ENCODE data around the gene LMOD2. TPM values are rescaled to one million over a fixed set of nuclear protein-coding genes. Genes with fewer than 3 reads are reported as not detected.

Gene LMOD2
- total RNA-seq, 1 donor from 2014 or later: 888 TPM

DNA sequence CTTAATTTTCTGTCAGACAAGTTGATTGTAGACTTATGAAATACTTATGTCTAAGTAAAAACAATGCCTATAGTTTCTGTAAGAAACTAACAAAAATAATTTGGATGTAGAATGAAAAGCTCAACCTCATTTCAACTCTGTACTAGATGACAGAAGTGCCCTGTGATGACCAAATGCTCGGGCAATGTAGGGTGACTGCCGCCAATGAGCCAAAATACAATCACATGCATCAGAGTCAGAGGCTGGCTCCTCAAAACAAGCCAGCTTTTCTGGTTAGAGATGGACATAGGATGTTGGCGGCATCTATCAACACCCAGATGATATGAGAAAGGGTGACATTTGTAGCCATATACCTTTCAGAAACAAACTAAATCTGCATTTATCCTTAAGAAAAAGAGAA, 23.9 kb downstream of the LMOD2 start:
- peaks cover 74% of the 10 kb centered on the region for H3K4me1 ChIP-seq
- DNase-seq: no peak
- intact Hi-C loops (cut with micrococcal nuclease): loop anchor here (5.0 kb wide), 1 partner anchor 188 kb away; no protein-coding TSS in a partner anchor
- TF ChIP-seq, protein P1, sequence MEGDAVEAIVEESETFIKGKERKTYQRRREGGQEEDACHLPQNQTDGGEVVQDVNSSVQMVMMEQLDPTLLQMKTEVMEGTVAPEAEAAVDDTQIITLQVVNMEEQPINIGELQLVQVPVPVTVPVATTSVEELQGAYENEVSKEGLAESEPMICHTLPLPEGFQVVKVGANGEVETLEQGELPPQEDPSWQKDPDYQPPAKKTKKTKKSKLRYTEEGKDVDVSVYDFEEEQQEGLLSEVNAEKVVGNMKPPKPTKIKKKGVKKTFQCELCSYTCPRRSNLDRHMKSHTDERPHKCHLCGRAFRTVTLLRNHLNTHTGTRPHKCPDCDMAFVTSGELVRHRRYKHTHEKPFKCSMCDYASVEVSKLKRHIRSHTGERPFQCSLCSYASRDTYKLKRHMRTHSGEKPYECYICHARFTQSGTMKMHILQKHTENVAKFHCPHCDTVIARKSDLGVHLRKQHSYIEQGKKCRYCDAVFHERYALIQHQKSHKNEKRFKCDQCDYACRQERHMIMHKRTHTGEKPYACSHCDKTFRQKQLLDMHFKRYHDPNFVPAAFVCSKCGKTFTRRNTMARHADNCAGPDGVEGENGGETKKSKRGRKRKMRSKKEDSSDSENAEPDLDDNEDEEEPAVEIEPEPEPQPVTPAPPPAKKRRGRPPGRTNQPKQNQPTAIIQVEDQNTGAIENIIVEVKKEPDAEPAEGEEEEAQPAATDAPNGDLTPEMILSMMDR (IDR thresholded peaks at IDR 0.05; ENCODE audit: borderline replicate concordance): no peak
- no peaks in the 10 kb centered on the region for H3K27me3 ChIP-seq (ENCODE audit: low read depth)
- H3K4me3 ChIP-seq: no peak overlapping the region
- H3K27ac ChIP-seq (replicated peaks): peak overlapping the region; percentile 64
- peaks cover 15% of the 10 kb centered on the region for H3K36me3 ChIP-seq
- H3K9me3 ChIP-seq (replicated peaks): no peaks in the 10 kb centered on the region

DNA sequence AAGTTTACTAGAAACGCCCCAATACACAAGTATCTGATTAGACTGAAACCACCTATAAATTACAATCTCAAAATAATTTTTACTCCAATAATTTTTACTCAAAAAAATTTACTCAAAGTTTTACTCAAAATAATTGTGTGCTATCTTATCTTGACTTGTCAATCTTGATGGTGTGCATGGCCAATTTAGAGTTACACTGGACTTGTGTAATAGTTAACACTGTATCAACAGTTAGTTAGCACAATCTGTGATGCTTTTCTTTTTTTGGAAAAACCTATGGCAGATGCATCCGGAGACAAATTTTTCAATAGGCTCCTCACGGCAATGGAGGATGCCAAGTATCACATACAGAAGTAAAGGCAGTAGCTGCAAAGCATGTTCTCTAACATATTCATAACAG, 24.9 kb downstream of the LMOD2 start:
- Histone ChIP-seq H3K27me3 (ENCODE audit: low read depth) (no peaks in the 10 kb centered on the region), H3K4me1 (peaks cover 64% of the 10 kb centered on the region), H3K27ac (replicated peaks) (peak overlapping the region; percentile 64), H3K4me3 (no peak overlapping the region), H3K36me3 (peaks cover 15% of the 10 kb centered on the region), H3K9me3 (replicated peaks) (no peaks in the 10 kb centered on the region)
- no peak for DNase-seq
- TF ChIP-seq, protein P1 (IDR thresholded peaks at IDR 0.05; ENCODE audit: borderline replicate concordance): no peak
- intact Hi-C loops (cut with micrococcal nuclease): loop anchor here (5.0 kb wide), 1 partner anchor 187 kb away; no protein-coding TSS in a partner anchor

DNA sequence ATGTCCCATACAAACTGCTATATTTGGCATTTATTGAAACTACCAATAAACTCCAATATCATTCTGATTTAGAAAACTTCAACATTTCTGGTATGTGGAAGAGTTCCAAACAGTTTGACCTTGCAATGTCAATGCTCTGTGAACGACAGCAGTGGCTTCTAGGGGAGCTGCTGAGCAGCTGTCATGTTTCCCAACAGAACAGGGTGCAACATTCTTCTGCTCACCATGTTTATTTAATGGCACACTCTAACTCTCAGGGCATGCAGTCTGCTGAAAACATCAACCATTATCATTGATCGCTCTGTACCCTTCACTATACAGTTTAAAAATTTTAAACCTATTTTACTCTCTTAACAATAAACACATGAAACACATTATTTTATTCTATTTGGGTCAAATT, 25.9 kb downstream of the LMOD2 start:
- Histone ChIP-seq H3K27me3 (ENCODE audit: low read depth) (no peaks in the 10 kb centered on the region), H3K4me3 (no peak overlapping the region), H3K36me3 (peaks cover 15% of the 10 kb centered on the region), H3K9me3 (replicated peaks) (no peaks in the 10 kb centered on the region), H3K4me1 (peaks cover 60% of the 10 kb centered on the region), H3K27ac (replicated peaks) (peak overlapping the region; percentile 64)
- no peak for DNase-seq
- intact Hi-C loops (cut with micrococcal nuclease): loop anchor here (5.0 kb wide), 1 partner anchor 186 kb away; no protein-coding TSS in a partner anchor
- TF ChIP-seq, protein P1 (IDR thresholded peaks at IDR 0.05; ENCODE audit: borderline replicate concordance): no peak

DNA sequence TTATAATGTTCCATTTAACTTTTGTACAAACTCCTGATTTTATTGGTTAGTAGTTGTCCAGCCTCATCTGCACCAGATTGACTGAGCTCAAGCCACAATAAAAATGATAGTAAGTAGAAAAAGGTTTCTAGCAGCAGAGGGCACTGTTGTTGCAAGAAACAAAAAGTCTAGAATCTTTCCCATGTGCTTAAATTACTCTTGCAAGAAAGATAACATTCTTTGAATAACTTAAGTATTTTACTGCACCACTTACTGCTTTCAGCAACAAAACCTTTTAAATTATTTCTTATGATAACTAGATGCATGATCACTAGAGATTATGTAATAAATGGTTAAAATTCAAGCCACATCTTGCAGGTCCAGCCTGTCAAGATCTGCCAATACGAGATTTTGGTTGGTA, 27.0 kb downstream of the LMOD2 start:
- H3K36me3 ChIP-seq: peaks cover 26% of the 10 kb centered on the region
- no peak overlapping the region for H3K4me3 ChIP-seq
- H3K4me1 ChIP-seq: peaks cover 51% of the 10 kb centered on the region
- TF ChIP-seq, protein P1 (IDR thresholded peaks at IDR 0.05; ENCODE audit: borderline replicate concordance): peak; percentile 69
- H3K9me3 ChIP-seq (replicated peaks): no peaks in the 10 kb centered on the region
- intact Hi-C loops (cut with micrococcal nuclease): loop anchor here (5.0 kb wide), 1 partner anchor 185 kb away; no protein-coding TSS in a partner anchor
- no peaks in the 10 kb centered on the region for H3K27me3 ChIP-seq (ENCODE audit: low read depth)
- H3K27ac ChIP-seq (replicated peaks): peak overlapping the region; percentile 64
- DNase-seq: no peak

DNA sequence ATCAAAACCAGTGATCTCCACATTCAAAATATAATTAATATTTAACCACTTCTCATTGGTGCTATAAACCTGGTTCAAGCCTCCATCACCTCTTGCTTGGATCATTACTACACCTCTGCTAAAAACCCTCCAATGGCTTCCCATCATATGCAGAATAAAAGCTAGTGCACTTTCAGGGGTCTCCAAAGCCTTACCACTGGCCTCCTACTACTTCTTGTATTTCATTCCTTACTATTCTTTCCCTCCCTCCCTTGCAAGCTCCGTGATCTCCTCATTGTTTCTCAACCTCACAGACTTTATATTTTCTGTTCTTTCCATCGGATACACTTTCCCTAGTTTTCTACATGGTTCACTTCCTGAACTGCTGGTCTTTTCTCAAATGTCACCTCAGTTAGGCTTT, 31.5 kb downstream of the LMOD2 start:
- Histone ChIP-seq H3K27me3 (ENCODE audit: low read depth) (no peaks in the 10 kb centered on the region), H3K27ac (replicated peaks) (no peak overlapping the region), H3K9me3 (replicated peaks) (no peaks in the 10 kb centered on the region), H3K36me3 (peaks cover 64% of the 10 kb centered on the region), H3K4me1 (peaks cover 15% of the 10 kb centered on the region), H3K4me3 (no peak overlapping the region)
- TF ChIP-seq, protein P1 (IDR thresholded peaks at IDR 0.05; ENCODE audit: borderline replicate concordance): no peak
- intact Hi-C loops (cut with micrococcal nuclease): no loop called here
- no peak for DNase-seq
